ENCODE data around the gene PDCL3.

Gene PDCL3

GRCh38 chr2:100562613-100563406, at the start of gene PDCL3:
Gene PDCL3 (plus strand): TSS chr2:100562993. CDS start chr2:100563068, 75 bp downstream.
- peak; percentile 99 for DNase-seq

GRCh38 chr2:100513650-100514049, 49.1 kb upstream of the PDCL3 start:
- no peak for DNase-seq

- DNase-seq, result no peak
These were observed 45.2 kb upstream of the PDCL3 start for GRCh38 chr2:100517556-100517955.

GRCh38 chr2:100518801-100519200, 44.0 kb upstream of the PDCL3 start:
- DNase-seq, result no peak

GRCh38 chr2:100520224-100520623, 42.6 kb upstream of the PDCL3 start:
- DNase-seq, result no peak

GRCh38 chr2:100522430-100522829, 40.4 kb upstream of the PDCL3 start:
- DNase-seq, result no peak

- no peak for DNase-seq
These were observed 38.5 kb upstream of the PDCL3 start for GRCh38 chr2:100524331-100524730.

- no peak for DNase-seq
These were observed 35.9 kb upstream of the PDCL3 start for GRCh38 chr2:100526868-100527267.

GRCh38 chr2:100527440-100528015, 35.3 kb upstream of the PDCL3 start:
- no peak for DNase-seq

- DNase-seq, result no peak
These were observed 33.6 kb upstream of the PDCL3 start for GRCh38 chr2:100529176-100529575.

GRCh38 chr2:100529900-100530299, 32.9 kb upstream of the PDCL3 start:
- no peak for DNase-seq

- no peak for DNase-seq
These were observed 26.9 kb upstream of the PDCL3 start for GRCh38 chr2:100535855-100536254.

- no peak for DNase-seq
These were observed 24.9 kb upstream of the PDCL3 start for GRCh38 chr2:100537918-100538317.

GRCh38 chr2:100539221-100539620, 23.6 kb upstream of the PDCL3 start:
- no peak for DNase-seq

GRCh38 chr2:100541404-100541803, 21.4 kb upstream of the PDCL3 start:
- no peak for DNase-seq

- DNase-seq, result no peak
These were observed 20.4 kb upstream of the PDCL3 start for GRCh38 chr2:100542418-100542817.

GRCh38 chr2:100544911-100545596, 17.7 kb upstream of the PDCL3 start:
- DNase-seq, result no peak

- DNase-seq, result no peak
These were observed 16.3 kb upstream of the PDCL3 start for GRCh38 chr2:100546469-100546868.

GRCh38 chr2:100548771-100549170, 14.0 kb upstream of the PDCL3 start:
- DNase-seq, result no peak

GRCh38 chr2:100551303-100551702, 11.5 kb upstream of the PDCL3 start:
- no peak for DNase-seq

GRCh38 chr2:100554798-100555407, 7.9 kb upstream of the PDCL3 start:
- DNase-seq, result no peak

GRCh38 chr2:100556746-100557145, 6.0 kb upstream of the PDCL3 start:
- no peak for DNase-seq

GRCh38 chr2:100560216-100560830, 2.5 kb upstream of the PDCL3 start:
- DNase-seq, result no peak

Measured in NCI-H146 (cell line).